Mucosa of stomach (tissue), 1 donor: Measurements from ENCODE around the gene NPIPA5.
A peak's percentile ranks its signal among the peaks of the same experiment; 100 is the strongest.
"Not testable (repeated sequence)": the region's sequence is repeated elsewhere in the genome, so short reads cannot be mapped to it uniquely, and the experiment has no call there.

Experiments
- H3K27me3 ChIP-seq: one replicate; pipeline ENCODE4 v1.7.0; 2013; ENCODE audit warnings: mild to moderate bottlenecking, low read length; ENCODE audit not compliant: control insufficient read depth, insufficient read depth
- H3K36me3 ChIP-seq: one replicate; pipeline ENCODE4 v1.7.0; 2013; ENCODE audit warnings: low read length; ENCODE audit not compliant: control insufficient read depth, insufficient read depth
- H3K4me1 ChIP-seq: one replicate; pipeline ENCODE4 v1.7.0; 2013; ENCODE audit warnings: mild to moderate bottlenecking, low read length; ENCODE audit not compliant: control insufficient read depth, insufficient read depth
- H3K4me3 ChIP-seq: one replicate; pipeline ENCODE4 v1.7.0; 2013; ENCODE audit warnings: low read length
- H3K9ac ChIP-seq: one replicate; pipeline ENCODE4 v1.7.0; 2013; ENCODE audit warnings: mild to moderate bottlenecking, low read length, moderate library complexity
- H3K9me3 ChIP-seq: one replicate; pipeline ENCODE4 v1.7.0; 2013; ENCODE audit warnings: mild to moderate bottlenecking, low read length, moderate library complexity; ENCODE audit not compliant: control insufficient read depth
- donor health status: Pancreatic carcinoma.

NPIPA5 gene

GRCh38 chr16:15403392-15403995 lies 25.4 kb upstream of the NPIPA5 start:
- Histone ChIP-seq H3K4me3 (no peak overlapping the region), H3K9ac (no peak overlapping the region), H3K27me3 (no peaks in the 10 kb centered on the region), H3K9me3 (no peaks in the 10 kb centered on the region), H3K36me3 (no peaks in the 10 kb centered on the region), H3K4me1 (no peaks in the 10 kb centered on the region)

DNA sequence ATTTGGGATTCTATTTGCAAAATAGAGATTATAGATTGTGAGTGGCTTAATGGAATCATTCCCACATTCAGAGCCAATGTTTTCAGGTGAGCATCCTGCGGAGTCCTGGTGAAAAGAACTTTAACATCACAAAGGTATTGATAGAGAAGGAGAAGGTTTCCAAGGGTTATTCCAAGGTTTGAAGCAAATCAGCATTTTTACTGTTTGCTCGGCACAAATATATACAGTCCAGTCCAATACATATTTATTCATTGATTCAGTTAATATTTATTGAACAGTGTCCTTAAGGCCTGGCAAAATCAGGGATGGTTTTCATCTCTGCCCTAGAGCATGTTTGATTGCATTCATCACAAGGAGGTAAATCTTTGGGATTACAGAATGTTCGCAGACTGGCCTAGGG lies 23.9 kb upstream of the NPIPA5 start:
- Histone ChIP-seq H3K4me1 (no peaks in the 10 kb centered on the region), H3K27me3 (no peaks in the 10 kb centered on the region), H3K36me3 (no peaks in the 10 kb centered on the region), H3K9me3 (no peaks in the 10 kb centered on the region), H3K4me3 (no peak overlapping the region), H3K9ac (no peak overlapping the region)

DNA sequence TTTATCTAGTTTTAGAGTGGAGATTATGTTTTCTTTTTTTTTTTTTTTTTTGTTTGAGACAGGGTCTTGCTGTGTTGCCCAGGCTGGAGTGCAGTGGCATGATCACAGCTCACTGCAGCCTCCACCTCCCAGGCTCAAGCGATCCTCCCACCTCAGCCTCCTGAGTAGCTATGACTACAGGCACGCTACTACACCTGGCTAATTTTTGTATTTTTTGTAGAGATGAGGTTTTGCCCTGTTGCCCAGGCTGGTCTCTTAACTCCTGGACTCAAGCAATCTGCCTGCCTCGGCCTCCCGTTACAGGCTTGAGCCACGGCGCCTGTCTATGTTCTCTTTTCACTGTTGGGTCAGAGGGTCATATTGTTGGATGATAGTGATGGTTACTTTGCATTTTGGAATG lies 22.2 kb upstream of the NPIPA5 start:
- not testable (repeated sequence) for H3K9me3 ChIP-seq

DNA sequence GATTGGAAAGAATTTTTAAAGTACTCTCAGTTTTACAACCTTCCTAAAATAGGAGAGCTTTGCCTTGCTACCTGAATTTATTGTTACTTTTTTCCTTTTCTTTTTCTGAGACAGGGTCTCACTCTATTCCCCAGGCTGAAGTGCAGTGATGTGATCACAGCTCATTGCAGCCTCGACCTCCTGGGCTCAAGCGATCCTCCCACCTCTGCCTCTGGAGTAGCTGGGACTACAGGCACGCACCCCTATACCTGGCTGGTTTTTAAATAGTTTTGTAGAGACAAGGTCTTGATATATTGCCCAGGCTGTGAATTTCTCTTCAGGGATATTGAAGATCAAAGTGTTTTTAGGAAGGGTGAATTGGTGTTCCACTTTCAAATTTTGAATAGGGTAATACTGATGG lies 21.2 kb upstream of the NPIPA5 start:
- Histone ChIP-seq H3K9ac (no peak overlapping the region), H3K9me3 (no peaks in the 10 kb centered on the region), H3K4me3 (no peak overlapping the region), H3K36me3 (no peaks in the 10 kb centered on the region), H3K4me1 (no peaks in the 10 kb centered on the region), H3K27me3 (no peaks in the 10 kb centered on the region)

More for the DNA sequence above, 22.2 kb upstream of the NPIPA5 start:
- H3K4me3 ChIP-seq, H3K36me3 ChIP-seq, H3K9ac ChIP-seq, H3K4me1 ChIP-seq, H3K27me3 ChIP-seq: not testable (repeated sequence)

GRCh38 chr16:15398618-15399316 lies 20.7 kb upstream of the NPIPA5 start:
- Histone ChIP-seq H3K4me3 (no peak overlapping the region), H3K27me3 (no peaks in the 10 kb centered on the region)

GRCh38 chr16:15396948-15397594 lies 19.0 kb upstream of the NPIPA5 start:
- Histone ChIP-seq H3K4me1 (no peaks in the 10 kb centered on the region), H3K36me3 (no peaks in the 10 kb centered on the region), H3K4me3 (no peak overlapping the region), H3K9me3 (no peaks in the 10 kb centered on the region), H3K9ac (no peak overlapping the region), H3K27me3 (no peaks in the 10 kb centered on the region)

More at GRCh38 chr16:15398618-15399316, 20.7 kb upstream of the NPIPA5 start:
- no peaks in the 10 kb centered on the region for H3K4me1 ChIP-seq
- H3K9ac ChIP-seq: no peak overlapping the region
- no peaks in the 10 kb centered on the region for H3K9me3 ChIP-seq
- no peaks in the 10 kb centered on the region for H3K36me3 ChIP-seq

- H3K4me3 ChIP-seq: peak overlapping the region; percentile 19
- H3K36me3 ChIP-seq, H3K27me3 ChIP-seq, H3K9me3 ChIP-seq, H3K4me1 ChIP-seq: not testable (repeated sequence)
- H3K9ac ChIP-seq: peak overlapping the region; percentile 53
Observed at GRCh38 chr16:15396509-15396829, 18.4 kb upstream of the NPIPA5 start.

GRCh38 chr16:15395631-15396508 lies 17.8 kb upstream of the NPIPA5 start, which contains the start of gene MPV17L:
TSS of gene MPV17L (plus strand) at chr16:15395754. CDS start at chr16:15395898, 144 bp downstream.
- peak within 1 kb of the TSS; percentile 53 for H3K9ac ChIP-seq
- H3K27me3 ChIP-seq, H3K4me1 ChIP-seq, H3K36me3 ChIP-seq, H3K9me3 ChIP-seq: not testable (repeated sequence)
- peak within 1 kb of the TSS; percentile 19 for H3K4me3 ChIP-seq

DNA sequence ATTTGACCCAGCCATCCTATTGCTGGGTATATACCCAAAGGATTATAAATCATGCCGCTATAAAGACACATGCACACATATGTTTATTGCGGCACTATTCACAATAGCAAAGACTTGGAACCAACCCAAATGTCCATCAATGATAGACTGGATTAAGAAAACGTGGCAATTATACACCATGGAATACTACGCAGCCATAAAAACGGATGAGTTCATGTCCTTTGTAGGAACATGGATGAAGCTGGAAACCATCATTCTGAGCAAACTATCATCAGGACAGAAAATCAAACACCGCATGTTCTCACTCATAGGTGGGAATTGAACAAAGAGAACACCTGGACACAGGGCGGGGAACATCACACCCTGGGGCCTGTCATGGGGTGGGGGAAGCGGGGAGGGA lies 14.9 kb upstream of the NPIPA5 start:
- not testable (repeated sequence) for H3K9me3 ChIP-seq, H3K36me3 ChIP-seq, H3K27me3 ChIP-seq, H3K4me1 ChIP-seq, H3K9ac ChIP-seq, H3K4me3 ChIP-seq

GRCh38 chr16:15389916-15390315 lies 11.8 kb upstream of the NPIPA5 start:
- not testable (repeated sequence) for H3K9me3 ChIP-seq, H3K36me3 ChIP-seq, H3K27me3 ChIP-seq, H3K4me1 ChIP-seq, H3K4me3 ChIP-seq, H3K9ac ChIP-seq

DNA sequence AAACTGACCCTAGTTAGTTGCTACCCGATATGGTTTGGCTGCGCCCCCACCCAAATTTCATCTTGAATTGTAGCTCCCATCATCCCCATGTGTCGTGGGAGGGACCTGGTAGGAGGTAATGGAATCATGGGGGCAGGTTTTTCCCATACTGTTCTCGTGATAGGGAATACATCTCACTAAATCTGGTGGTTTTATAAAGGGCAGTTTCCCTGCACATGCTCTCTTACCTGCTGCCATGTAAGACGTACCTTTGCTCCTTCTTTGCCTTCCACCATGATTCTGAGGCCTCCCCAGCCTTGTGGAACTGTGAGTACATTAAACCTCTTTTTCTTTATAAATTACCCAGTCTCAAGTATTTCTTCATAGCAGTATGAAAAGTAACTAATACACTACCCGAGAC lies 10.0 kb upstream of the NPIPA5 start:
- H3K9ac ChIP-seq, H3K4me3 ChIP-seq, H3K27me3 ChIP-seq, H3K4me1 ChIP-seq, H3K36me3 ChIP-seq, H3K9me3 ChIP-seq: not testable (repeated sequence)

- H3K36me3 ChIP-seq, H3K27me3 ChIP-seq, H3K4me1 ChIP-seq, H3K9ac ChIP-seq, H3K4me3 ChIP-seq, H3K9me3 ChIP-seq: not testable (repeated sequence)
Observed at GRCh38 chr16:15382810-15383209, 4.7 kb upstream of the NPIPA5 start.
